Astrocyte (in vitro differentiated cells and primary cell): ENCODE results near the gene TMA7. TPM values are rescaled to one million over a fixed set of nuclear protein-coding genes. Genes with fewer than 3 reads are reported as not detected.

ENCODE experiments used
- DNase-seq: peaks from one replicate; pipeline ENCODE4 v3.0.0-alpha.2; 2010; ENCODE audit warnings: low read depth
- FAIRE-seq: peaks from 2 replicates; lab custom pipeline; 2011; peaks lifted over from hg19 to GRCh38; lab: Jason Lieb, UNC
- H2AFZ ChIP-seq: 2 replicates; pipeline ENCODE4 v1.6.0; 2012; ENCODE audit warnings: low read depth, low read length, inconsistent platforms
- H3K27ac ChIP-seq: 2 replicates; pipeline ENCODE4 v1.5.1; 2011; ENCODE audit warnings: low read depth, low read length, inconsistent platforms
- H3K27me3 ChIP-seq: 2 replicates; pipeline ENCODE4 v1.6.0; 2011; ENCODE audit warnings: low read length, inconsistent platforms; ENCODE audit not compliant: insufficient read depth
- H3K36me3 ChIP-seq: 2 replicates; pipeline ENCODE4 v1.5.1; 2011; ENCODE audit warnings: low read length, inconsistent platforms; ENCODE audit not compliant: insufficient read depth
- H3K4me1 ChIP-seq: 2 replicates; pipeline ENCODE4 v1.5.1; 2011; ENCODE audit warnings: low read length, inconsistent platforms; ENCODE audit not compliant: insufficient read depth
- H3K4me2 ChIP-seq: 2 replicates; pipeline ENCODE4 v1.6.0; 2012; ENCODE audit warnings: low read length, inconsistent platforms
- H3K4me3 ChIP-seq: 2 replicates; pipeline ENCODE4 v1.5.1; 2011; ENCODE audit warnings: low read depth, mild to moderate bottlenecking, low read length, inconsistent platforms; ENCODE audit not compliant: insufficient read depth
- H3K79me2 ChIP-seq: 2 replicates; pipeline ENCODE4 v1.6.0; 2012; ENCODE audit warnings: mild to moderate bottlenecking, low read length, inconsistent platforms; ENCODE audit not compliant: insufficient read depth
- H3K9ac ChIP-seq: 2 replicates; pipeline ENCODE4 v1.6.0; 2012; ENCODE audit warnings: mild to moderate bottlenecking, low read length, inconsistent platforms
- H3K9me3 ChIP-seq: 2 replicates; pipeline ENCODE4 v1.5.1; 2012; ENCODE audit warnings: low read depth, mild to moderate bottlenecking, low read length, inconsistent platforms; ENCODE audit not compliant: insufficient read depth
- H4K20me1 ChIP-seq: 2 replicates; pipeline ENCODE4 v1.6.0; 2012; ENCODE audit warnings: low read length, inconsistent platforms; ENCODE audit not compliant: insufficient read depth
- H3K27ac Mint-ChIP-seq: one replicate; pipeline ENCODE4 v1.8.0; 2021; ENCODE audit warnings: mild to moderate bottlenecking, mixed read lengths; ENCODE audit not compliant: unreplicated experiment
- H3K27me3 Mint-ChIP-seq: one replicate; pipeline ENCODE4 v1.8.0; 2021; ENCODE audit warnings: low read depth, mixed read lengths; ENCODE audit not compliant: unreplicated experiment
- H3K36me3 Mint-ChIP-seq: one replicate; pipeline ENCODE4 v1.8.0; 2021; ENCODE audit warnings: low read depth, mixed read lengths; ENCODE audit not compliant: unreplicated experiment
- H3K4me1 Mint-ChIP-seq: one replicate; pipeline ENCODE4 v1.8.0; 2021; ENCODE audit warnings: low read depth, mixed read lengths; ENCODE audit not compliant: unreplicated experiment
- H3K4me3 Mint-ChIP-seq: one replicate; pipeline ENCODE4 v1.8.0; 2021; ENCODE audit warnings: mild to moderate bottlenecking, moderate library complexity, mixed read lengths; ENCODE audit not compliant: unreplicated experiment
- H3K9me3 Mint-ChIP-seq: one replicate; pipeline ENCODE4 v1.8.0; 2021; ENCODE audit warnings: mild to moderate bottlenecking, mixed read lengths; ENCODE audit not compliant: unreplicated experiment
- CTCF ChIP-seq: IDR thresholded peaks from 2 replicates; pipeline ENCODE4 v1.5.1; 2011; ENCODE audit warnings: low read depth, mild to moderate bottlenecking, inconsistent platforms, low read length, moderate library complexity; ENCODE audit not compliant: insufficient read depth
- EZH2 ChIP-seq: IDR thresholded peaks from 2 replicates; pipeline ENCODE4 v1.6.1; 2012; ENCODE audit warnings: mild to moderate bottlenecking, low read length, inconsistent platforms; ENCODE audit not compliant: insufficient read depth
- total RNA-seq: library from RNA; stranded (reverse); gene quantifications from 2 replicates; pipeline ENCODE4 v1.2.1, GENCODE V29; 2021

The TMA7 gene
- total RNA-seq, 1 donor from 2014 or later = 272 TPM

- FAIRE-seq = no peak
- no peak overlapping the region for H3K9ac ChIP-seq
- H3K27me3 ChIP-seq = no peaks in the 10 kb centered on the region
- TF ChIP-seq CTCF = no peak
- no peak for TF ChIP-seq EZH2
- no peak overlapping the region for H3K27ac ChIP-seq
- peaks cover 41% of the 10 kb centered on the region for H3K4me1 ChIP-seq
- H3K9me3 Mint-ChIP-seq = no peaks in the 10 kb centered on the region
- H3K36me3 ChIP-seq = peaks cover 3% of the 10 kb centered on the region
- no peak for DNase-seq
- peak overlapping the region; percentile 97 for H3K4me2 ChIP-seq
- H3K4me3 Mint-ChIP-seq = peak overlapping the region; percentile 85
- peaks cover 62% of the 10 kb centered on the region for H4K20me1 ChIP-seq
- H3K36me3 Mint-ChIP-seq = peaks cover 7% of the 10 kb centered on the region
- H3K79me2 ChIP-seq = peaks cover 47% of the 10 kb centered on the region
- H3K4me3 ChIP-seq = no peak overlapping the region
- H3K9me3 ChIP-seq = no peaks in the 10 kb centered on the region
- H2AFZ ChIP-seq = no peak overlapping the region
- no peak overlapping the region for H3K27ac Mint-ChIP-seq
- peaks cover 40% of the 10 kb centered on the region for H3K4me1 Mint-ChIP-seq
- H3K27me3 Mint-ChIP-seq = no peaks in the 10 kb centered on the region
These were observed 13.0 kb upstream of the TMA7 start for GRCh38 chr3:48426944-48427629.

GRCh38 chr3:48427630-48427962 lies 12.5 kb upstream of the TMA7 start:
- TF ChIP-seq EZH2 = no peak
- no peak for TF ChIP-seq CTCF
- Histone ChIP-seq H3K4me3 (peak overlapping the region; percentile 68), H4K20me1 (peaks cover 57% of the 10 kb centered on the region), H3K4me1 (peaks cover 46% of the 10 kb centered on the region), H3K9ac (peak overlapping the region; percentile 84), H3K27me3 (no peaks in the 10 kb centered on the region), H3K9me3 (no peaks in the 10 kb centered on the region), H2AFZ (no peak overlapping the region), H3K4me2 (peak overlapping the region; percentile 97), H3K79me2 (peaks cover 43% of the 10 kb centered on the region), H3K27ac (no peak overlapping the region), H3K36me3 (peaks cover 7% of the 10 kb centered on the region)
- peaks cover 10% of the 10 kb centered on the region for H3K36me3 Mint-ChIP-seq
- DNase-seq = no peak
- H3K9me3 Mint-ChIP-seq = no peaks in the 10 kb centered on the region
- H3K4me3 Mint-ChIP-seq = peak overlapping the region; percentile 85
- no peaks in the 10 kb centered on the region for H3K27me3 Mint-ChIP-seq
- H3K27ac Mint-ChIP-seq = no peak overlapping the region
- peaks cover 44% of the 10 kb centered on the region for H3K4me1 Mint-ChIP-seq
- no peak for FAIRE-seq

GRCh38 chr3:48428088-48428571 lies 11.9 kb upstream of the TMA7 start:
- FAIRE-seq = no peak
- Histone ChIP-seq H3K27ac (no peak overlapping the region), H3K9ac (peak overlapping the region; percentile 84)

More at GRCh38 chr3:48428088-48428571, 11.9 kb upstream of the TMA7 start:
- peaks cover 8% of the 10 kb centered on the region for H3K36me3 Mint-ChIP-seq
- Histone ChIP-seq H3K4me3 (peak overlapping the region; percentile 68), H3K79me2 (peaks cover 43% of the 10 kb centered on the region), H2AFZ (peak overlapping the region; percentile 56), H3K27me3 (no peaks in the 10 kb centered on the region), H3K4me1 (peaks cover 47% of the 10 kb centered on the region), H3K9me3 (no peaks in the 10 kb centered on the region), H3K4me2 (peak overlapping the region; percentile 97), H3K36me3 (peaks cover 7% of the 10 kb centered on the region), H4K20me1 (peaks cover 52% of the 10 kb centered on the region)
- peak overlapping the region; percentile 80 for H3K27ac Mint-ChIP-seq
- DNase-seq = no peak
- no peaks in the 10 kb centered on the region for H3K9me3 Mint-ChIP-seq
- peak overlapping the region; percentile 85 for H3K4me3 Mint-ChIP-seq
- TF ChIP-seq CTCF = no peak
- TF ChIP-seq EZH2 = no peak
- no peaks in the 10 kb centered on the region for H3K27me3 Mint-ChIP-seq
- H3K4me1 Mint-ChIP-seq = peaks cover 46% of the 10 kb centered on the region
